ENCODE measurements around the gene ELP6.
"Not testable (repeated sequence)": the region's sequence is repeated elsewhere in the genome, so short reads cannot be mapped to it uniquely, and the experiment has no call there.

DNA sequence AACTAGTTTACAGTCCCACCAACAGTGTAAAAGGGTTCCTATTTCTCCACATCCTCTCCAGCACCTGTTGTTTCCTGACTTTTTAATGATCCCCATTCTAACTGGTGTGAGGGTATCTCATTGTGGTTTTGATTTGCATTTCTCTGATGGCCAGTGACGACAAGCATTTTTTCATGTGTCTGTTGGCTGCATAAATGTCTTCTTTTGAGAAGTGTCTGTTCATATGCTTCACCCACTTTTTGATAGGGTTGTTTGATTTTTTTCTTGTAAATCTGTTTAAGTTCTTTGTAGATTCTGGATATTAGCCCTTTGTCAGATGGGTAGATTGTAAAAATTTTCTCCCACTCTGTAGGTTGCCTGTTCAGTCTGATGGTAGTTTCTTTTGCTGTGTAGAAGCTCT lies 45.2 kb downstream of the ELP6 start:
- TF ChIP-seq CTCF (IDR thresholded peaks at IDR 0.05; ENCODE audit: low read depth, low read length); EZH2phosphoT487 (IDR thresholded peaks at IDR 0.05; ENCODE audit: low read depth): not testable (repeated sequence)
